HG03432 (cell line): ENCODE data around the gene NSMCE1.

Source experiments
- ATAC-seq: cut with Tn5 transposase; IDR thresholded peaks from one replicate; pipeline ENCODE4 v1.9.1; 2021; ENCODE audit warnings: mild to moderate bottlenecking, moderate library complexity; ENCODE audit not compliant: unreplicated experiment

NSMCE1 gene

GRCh38 chr16:27268376-27269299 lies at the start of gene NSMCE1:
NSMCE1 (minus strand) TSS chr16:27268772; CDS start chr16:27257570, 11,202 bp downstream.
- ATAC-seq, result peak; percentile 96

GRCh38 chr16:27317738-27318391 lies 49.3 kb upstream of the NSMCE1 start:
- ATAC-seq, result no peak

- no peak for ATAC-seq
Measured at GRCh38 chr16:27317320-27317719, 48.7 kb upstream of the NSMCE1 start.

GRCh38 chr16:27316038-27316680 lies 47.6 kb upstream of the NSMCE1 start:
- ATAC-seq, result no peak

- ATAC-seq, result no peak
Measured at GRCh38 chr16:27315333-27316037, 46.9 kb upstream of the NSMCE1 start.

GRCh38 chr16:27314986-27315332 lies 46.4 kb upstream of the NSMCE1 start:
- ATAC-seq, result no peak

GRCh38 chr16:27314161-27314723 lies 45.7 kb upstream of the NSMCE1 start:
- peak; percentile 24 for ATAC-seq

- ATAC-seq, result peak; percentile 68
Measured at GRCh38 chr16:27313422-27314160, 45.0 kb upstream of the NSMCE1 start, which contains the start of gene IL4R. IL4R (plus strand) TSS chr16:27313974; CDS start chr16:27340204, 26,230 bp downstream.

- ATAC-seq, result no peak
Measured at GRCh38 chr16:27312580-27313421, 44.2 kb upstream of the NSMCE1 start.

GRCh38 chr16:27311897-27312303 lies 43.3 kb upstream of the NSMCE1 start:
- no peak for ATAC-seq

- ATAC-seq, result no peak
Measured at GRCh38 chr16:27311448-27311830, 42.9 kb upstream of the NSMCE1 start.

- ATAC-seq, result no peak
Measured at GRCh38 chr16:27310576-27311447, 42.2 kb upstream of the NSMCE1 start.

GRCh38 chr16:27308792-27309191 lies 40.2 kb upstream of the NSMCE1 start:
- no peak for ATAC-seq

- ATAC-seq, result no peak
Measured at GRCh38 chr16:27305839-27306442, 37.4 kb upstream of the NSMCE1 start.

- ATAC-seq, result no peak
Measured at GRCh38 chr16:27304881-27305745, 36.5 kb upstream of the NSMCE1 start.

GRCh38 chr16:27304102-27304501 lies 35.5 kb upstream of the NSMCE1 start:
- ATAC-seq, result no peak
